ENCODE results near the gene PSMC1.

The PSMC1 gene

DNA sequence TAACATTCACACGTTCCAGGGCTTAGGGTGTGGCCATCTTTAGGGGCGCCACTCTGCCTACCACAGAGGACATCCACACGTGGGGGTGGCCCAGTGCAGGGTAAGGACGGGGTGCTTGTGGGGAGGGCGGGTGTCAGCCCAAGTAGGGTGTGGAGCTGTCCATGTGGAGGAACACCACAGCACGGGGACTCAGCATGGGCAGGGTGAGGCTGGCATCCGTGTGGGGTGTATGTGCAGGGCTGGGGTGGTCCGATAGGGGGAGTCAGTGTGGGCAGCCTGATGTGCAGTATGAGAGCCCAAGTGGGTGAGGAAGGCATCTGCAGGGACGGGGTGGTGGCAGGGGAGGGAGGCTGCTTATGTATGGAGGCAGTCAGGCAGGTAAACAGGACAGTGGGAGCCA is 17.7 kb downstream of the PSMC1 start:
- Histone ChIP-seq H3K27ac (no peak overlapping the region), H3K36me3 (ENCODE audit: insufficient read depth, low read length) (peaks cover 43% of the 10 kb centered on the region), H3K9me3 (ENCODE audit: low read depth, low read length) (no peaks in the 10 kb centered on the region), H3K4me3 (no peak overlapping the region), H3K9ac (ENCODE audit: insufficient read length) (no peak overlapping the region)
- no peak for DNase-seq (ENCODE audit: low read depth, low spot score)
- TF ChIP-seq EZH2 (IDR thresholded peaks at IDR 0.05) (no peak), FOXP2 (optimal IDR thresholded peaks at IDR 0.05; ENCODE audit: control extremely low read depth, extremely low read length, insufficient read depth) (no peak), POLR2AphosphoS5 (IDR thresholded peaks at IDR 0.05; ENCODE audit: borderline replicate concordance, low read depth, low read length) (no peak)

DNA sequence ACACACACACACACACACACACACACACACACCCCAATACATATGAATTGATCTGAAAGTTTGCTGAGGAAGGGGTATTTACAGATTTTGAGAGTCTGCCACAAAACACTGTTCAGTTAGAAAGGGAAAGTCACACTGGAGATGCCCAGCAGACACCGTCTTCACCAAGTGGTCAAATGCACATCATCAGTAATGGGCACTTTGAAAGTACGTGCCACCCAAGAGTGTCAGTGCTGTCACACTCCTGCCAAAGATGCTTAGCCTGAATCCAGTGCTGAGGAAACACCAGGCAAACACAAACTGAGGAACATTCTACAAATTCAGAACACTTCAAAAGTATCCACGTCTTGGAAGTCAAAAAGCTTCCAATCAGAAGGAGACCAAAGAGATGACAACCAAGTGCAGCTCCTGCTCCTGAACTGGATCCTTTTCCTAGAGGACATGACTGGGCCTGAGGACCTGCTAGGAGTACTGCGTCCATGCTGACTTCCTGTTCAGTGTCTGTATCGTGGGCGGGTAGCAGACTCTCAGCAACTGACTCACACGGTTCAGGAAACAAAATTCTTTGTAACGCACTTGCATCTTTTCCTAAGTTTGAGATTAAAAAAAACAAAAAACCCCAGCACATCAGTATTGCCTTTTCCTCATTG is 18.6 kb downstream of the PSMC1 start:
- Histone ChIP-seq H3K36me3 (ENCODE audit: insufficient read depth, low read length) (peaks cover 33% of the 10 kb centered on the region), H3K4me3 (no peak overlapping the region), H3K9me3 (ENCODE audit: low read depth, low read length) (no peaks in the 10 kb centered on the region), H3K9ac (ENCODE audit: insufficient read length) (no peak overlapping the region), H3K27ac (peak overlapping the region; percentile 42; the same call in 1 of the 2 replicates)
- no peak for DNase-seq (ENCODE audit: low read depth, low spot score)
- TF ChIP-seq EZH2 (IDR thresholded peaks at IDR 0.05) (no peak), POLR2AphosphoS5 (IDR thresholded peaks at IDR 0.05; ENCODE audit: borderline replicate concordance, low read depth, low read length) (0 out of 2 replicates have a peak, but pooled peaks have one; percentile 29), FOXP2 (optimal IDR thresholded peaks at IDR 0.05; ENCODE audit: control extremely low read depth, extremely low read length, insufficient read depth) (no peak)

DNA sequence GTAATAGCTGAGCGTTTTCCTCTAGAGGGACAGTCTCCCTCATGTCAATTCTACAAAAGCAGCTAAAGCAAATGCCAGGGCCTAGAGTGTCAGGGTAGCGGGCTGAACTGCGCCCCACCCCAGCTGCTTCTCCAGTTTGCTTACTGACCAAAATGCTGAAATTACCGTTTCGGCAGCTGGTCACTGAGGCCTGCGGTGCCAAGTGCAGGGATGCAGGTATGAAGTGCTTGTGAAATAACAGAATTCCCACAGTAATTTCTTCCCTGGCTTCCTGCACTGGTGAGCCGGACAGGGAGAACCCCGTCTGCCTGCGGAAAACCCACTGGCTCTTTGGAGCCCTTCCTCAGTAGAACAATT is 19.1 kb downstream of the PSMC1 start:
- Histone ChIP-seq H3K27ac (peak overlapping the region; percentile 42; the same call in 1 of the 2 replicates), H3K9me3 (ENCODE audit: low read depth, low read length) (no peaks in the 10 kb centered on the region), H3K4me3 (no peak overlapping the region), H3K36me3 (ENCODE audit: insufficient read depth, low read length) (peaks cover 28% of the 10 kb centered on the region), H3K9ac (ENCODE audit: insufficient read length) (no peak overlapping the region)
- no peak for DNase-seq (ENCODE audit: low read depth, low spot score)
- TF ChIP-seq EZH2 (IDR thresholded peaks at IDR 0.05), result no peak
- TF ChIP-seq FOXP2 (optimal IDR thresholded peaks at IDR 0.05; ENCODE audit: control extremely low read depth, extremely low read length, insufficient read depth), result no peak
- 0 out of 2 replicates have a peak, but pooled peaks have one; percentile 4 for TF ChIP-seq POLR2AphosphoS5 (IDR thresholded peaks at IDR 0.05; ENCODE audit: borderline replicate concordance, low read depth, low read length)

DNA sequence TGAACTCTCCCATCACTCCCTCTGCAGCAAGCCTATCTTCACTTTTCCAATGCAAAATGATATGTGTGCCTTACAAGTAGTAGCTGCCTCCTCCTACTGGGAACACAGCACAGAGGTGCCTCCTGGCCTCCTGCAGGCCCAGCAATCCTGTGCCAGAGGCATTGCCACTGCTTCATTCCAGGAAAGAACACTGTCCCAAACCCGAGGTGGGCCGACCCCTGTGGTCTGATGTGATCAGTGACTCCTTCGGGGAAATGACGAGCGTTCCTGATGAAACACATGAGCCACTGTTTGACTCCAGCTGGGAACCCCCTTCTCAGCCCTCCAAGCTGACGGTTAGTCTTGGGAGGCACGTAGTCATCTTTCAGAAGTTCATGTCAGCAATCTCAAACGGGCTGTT is 19.5 kb downstream of the PSMC1 start:
- H3K4me3 ChIP-seq, result no peak overlapping the region
- no peak overlapping the region for H3K27ac ChIP-seq
- no peak for DNase-seq (ENCODE audit: low read depth, low spot score)
- no peak overlapping the region for H3K9ac ChIP-seq (ENCODE audit: insufficient read length)
- H3K36me3 ChIP-seq (ENCODE audit: insufficient read depth, low read length), result peaks cover 25% of the 10 kb centered on the region
- no peaks in the 10 kb centered on the region for H3K9me3 ChIP-seq (ENCODE audit: low read depth, low read length)
- TF ChIP-seq POLR2AphosphoS5 (IDR thresholded peaks at IDR 0.05; ENCODE audit: borderline replicate concordance, low read depth, low read length), result no peak
- TF ChIP-seq EZH2 (IDR thresholded peaks at IDR 0.05), result no peak
- TF ChIP-seq FOXP2 (optimal IDR thresholded peaks at IDR 0.05; ENCODE audit: control extremely low read depth, extremely low read length, insufficient read depth), result no peak

DNA sequence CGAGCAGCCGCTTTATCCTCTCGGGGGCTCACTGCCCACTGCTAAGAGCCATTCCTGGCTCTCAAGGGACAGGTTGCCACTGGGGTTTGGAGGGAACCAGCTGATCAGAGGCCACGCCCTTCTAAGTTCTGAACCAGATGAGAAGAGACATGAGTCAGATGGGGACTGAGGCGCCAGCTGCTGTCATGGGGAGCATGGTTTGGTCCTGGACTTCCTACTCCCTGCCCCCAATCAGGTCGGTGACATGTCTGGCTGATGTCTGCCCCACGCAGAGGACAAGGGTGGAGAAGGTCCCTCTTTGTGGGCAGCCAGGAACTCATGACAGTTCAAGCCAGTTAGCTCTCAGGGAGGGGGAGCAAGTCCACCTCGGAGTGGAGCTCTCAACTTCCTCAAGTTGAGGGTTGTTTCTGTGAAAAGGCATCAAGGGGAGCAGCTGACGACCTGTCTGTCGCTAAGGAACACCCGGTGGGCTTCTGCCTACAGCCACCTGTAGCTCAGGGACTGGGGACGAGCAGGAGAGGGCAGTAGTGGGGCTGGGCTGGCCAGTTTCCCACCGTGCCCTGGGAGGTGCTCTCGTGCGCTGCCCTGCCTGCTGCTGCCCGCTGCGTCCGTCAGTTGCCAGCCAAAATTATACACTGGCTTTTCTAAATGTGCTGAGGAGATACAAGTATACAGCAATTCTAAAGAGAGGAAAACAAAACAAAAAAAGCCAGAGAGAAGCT is 20.5 kb downstream of the PSMC1 start:
- no peak for DNase-seq (ENCODE audit: low read depth, low spot score)
- no peak for TF ChIP-seq EZH2 (IDR thresholded peaks at IDR 0.05)
- no peak for TF ChIP-seq POLR2AphosphoS5 (IDR thresholded peaks at IDR 0.05; ENCODE audit: borderline replicate concordance, low read depth, low read length)
- no peak for TF ChIP-seq FOXP2 (optimal IDR thresholded peaks at IDR 0.05; ENCODE audit: control extremely low read depth, extremely low read length, insufficient read depth)
- H3K9me3 ChIP-seq (ENCODE audit: low read depth, low read length), result no peaks in the 10 kb centered on the region
- no peak overlapping the region for H3K27ac ChIP-seq
- H3K36me3 ChIP-seq (ENCODE audit: insufficient read depth, low read length), result peaks cover 15% of the 10 kb centered on the region
- no peak overlapping the region for H3K4me3 ChIP-seq
- H3K9ac ChIP-seq (ENCODE audit: insufficient read length), result no peak overlapping the region

DNA sequence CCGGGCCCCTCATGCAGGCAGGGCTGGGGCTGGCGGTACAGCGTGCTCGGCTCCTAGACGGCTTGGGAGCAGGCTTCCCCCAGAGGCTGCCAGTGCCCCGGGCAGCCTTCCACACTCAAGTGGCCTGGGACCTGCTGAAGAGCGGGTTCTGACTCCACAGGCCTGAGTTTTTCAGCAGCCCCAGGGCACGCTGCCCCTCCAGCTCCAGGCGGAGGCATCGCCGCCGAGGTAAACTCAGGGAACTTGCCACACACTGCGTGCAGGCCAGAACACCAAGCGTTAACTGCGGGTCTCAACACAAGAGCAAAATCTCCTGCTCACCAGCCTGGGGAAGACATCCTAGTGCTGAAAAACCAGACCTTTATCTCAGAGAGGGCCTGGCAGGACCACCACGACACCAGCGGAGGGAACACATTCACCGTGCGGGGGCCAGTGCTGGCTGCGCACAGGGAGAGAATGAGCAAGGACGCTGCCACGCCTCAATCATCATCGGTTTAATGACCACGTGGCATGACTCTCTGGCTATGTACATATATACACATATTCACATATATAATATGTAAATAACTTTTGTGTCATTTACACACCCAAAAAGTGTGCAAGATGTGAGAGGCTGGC is 21.3 kb downstream of the PSMC1 start:
- Histone ChIP-seq H3K9ac (ENCODE audit: insufficient read length) (no peak overlapping the region), H3K27ac (no peak overlapping the region), H3K9me3 (ENCODE audit: low read depth, low read length) (no peaks in the 10 kb centered on the region), H3K36me3 (ENCODE audit: insufficient read depth, low read length) (peaks cover 9% of the 10 kb centered on the region), H3K4me3 (no peak overlapping the region)
- TF ChIP-seq FOXP2 (optimal IDR thresholded peaks at IDR 0.05; ENCODE audit: control extremely low read depth, extremely low read length, insufficient read depth), result no peak
- no peak for TF ChIP-seq POLR2AphosphoS5 (IDR thresholded peaks at IDR 0.05; ENCODE audit: borderline replicate concordance, low read depth, low read length)
- TF ChIP-seq EZH2 (IDR thresholded peaks at IDR 0.05), result no peak
- no peak for DNase-seq (ENCODE audit: low read depth, low spot score)

DNA sequence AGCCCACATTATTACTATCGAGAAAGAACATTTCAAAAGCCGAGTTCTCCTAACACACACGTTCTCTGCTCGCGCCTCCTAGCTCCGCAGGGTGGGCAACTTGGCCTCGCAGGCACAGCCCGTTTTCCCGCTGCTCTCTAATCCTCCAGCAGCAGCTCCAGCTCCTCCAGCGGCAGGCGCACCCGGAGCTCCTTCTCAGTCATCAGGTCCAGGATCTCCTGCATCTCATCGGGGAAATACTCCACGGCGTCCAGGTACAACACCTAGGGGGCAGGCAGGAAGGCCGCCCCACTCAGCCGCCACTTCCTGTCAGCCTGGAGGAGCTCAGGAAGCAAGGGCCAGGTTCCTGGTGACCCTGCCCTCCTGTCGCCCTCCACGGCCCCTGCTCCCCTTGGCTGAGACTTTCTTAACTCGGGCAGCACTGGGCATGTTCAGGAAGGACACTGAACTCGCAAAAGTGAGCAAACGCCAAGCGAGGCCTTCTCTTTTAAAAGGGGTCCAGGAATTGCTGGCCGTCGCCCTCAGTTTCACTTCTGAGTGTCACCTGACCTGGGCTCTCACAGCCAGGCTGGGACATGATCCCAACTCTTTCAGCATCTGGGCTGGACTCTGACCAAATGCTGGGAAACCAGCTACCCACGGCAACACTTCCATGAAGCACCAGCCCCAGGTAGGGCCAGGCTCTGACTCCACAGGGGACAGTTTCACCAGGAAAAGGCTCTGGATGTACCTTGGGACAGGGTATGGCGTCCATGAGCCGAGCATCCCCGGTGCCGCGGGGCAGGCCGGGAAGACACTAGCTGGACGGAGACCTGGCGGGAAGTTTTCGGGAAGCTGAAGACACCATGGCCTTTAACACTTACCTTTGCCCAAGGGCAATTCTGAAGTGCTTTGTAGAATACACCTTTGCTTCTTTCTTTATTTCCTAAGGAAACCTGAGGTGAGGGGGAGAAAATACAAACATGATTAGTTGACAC is 22.1 kb downstream of the PSMC1 start:
- Histone ChIP-seq H3K36me3 (ENCODE audit: insufficient read depth, low read length) (peaks cover 4% of the 10 kb centered on the region; the same call in 1 of the 2 replicates), H3K27ac (no peak overlapping the region), H3K9me3 (ENCODE audit: low read depth, low read length) (no peaks in the 10 kb centered on the region), H3K9ac (ENCODE audit: insufficient read length) (no peak overlapping the region), H3K4me3 (no peak overlapping the region)
- no peak for DNase-seq (ENCODE audit: low read depth, low spot score)
- TF ChIP-seq FOXP2 (optimal IDR thresholded peaks at IDR 0.05; ENCODE audit: control extremely low read depth, extremely low read length, insufficient read depth), result no peak
- TF ChIP-seq EZH2 (IDR thresholded peaks at IDR 0.05), result no peak
- no peak for TF ChIP-seq POLR2AphosphoS5 (IDR thresholded peaks at IDR 0.05; ENCODE audit: borderline replicate concordance, low read depth, low read length)

All from SK-N-MC (cell line).